NCI-H748 (cell line): ENCODE results near the gene SERGEF.

ENCODE experiments used
- DNase-seq: peaks from one replicate; lab custom pipeline; 2025; ENCODE audit not compliant: unreplicated experiment; lab: John Stamatoyannopoulos, UW

Gene SERGEF

DNA sequence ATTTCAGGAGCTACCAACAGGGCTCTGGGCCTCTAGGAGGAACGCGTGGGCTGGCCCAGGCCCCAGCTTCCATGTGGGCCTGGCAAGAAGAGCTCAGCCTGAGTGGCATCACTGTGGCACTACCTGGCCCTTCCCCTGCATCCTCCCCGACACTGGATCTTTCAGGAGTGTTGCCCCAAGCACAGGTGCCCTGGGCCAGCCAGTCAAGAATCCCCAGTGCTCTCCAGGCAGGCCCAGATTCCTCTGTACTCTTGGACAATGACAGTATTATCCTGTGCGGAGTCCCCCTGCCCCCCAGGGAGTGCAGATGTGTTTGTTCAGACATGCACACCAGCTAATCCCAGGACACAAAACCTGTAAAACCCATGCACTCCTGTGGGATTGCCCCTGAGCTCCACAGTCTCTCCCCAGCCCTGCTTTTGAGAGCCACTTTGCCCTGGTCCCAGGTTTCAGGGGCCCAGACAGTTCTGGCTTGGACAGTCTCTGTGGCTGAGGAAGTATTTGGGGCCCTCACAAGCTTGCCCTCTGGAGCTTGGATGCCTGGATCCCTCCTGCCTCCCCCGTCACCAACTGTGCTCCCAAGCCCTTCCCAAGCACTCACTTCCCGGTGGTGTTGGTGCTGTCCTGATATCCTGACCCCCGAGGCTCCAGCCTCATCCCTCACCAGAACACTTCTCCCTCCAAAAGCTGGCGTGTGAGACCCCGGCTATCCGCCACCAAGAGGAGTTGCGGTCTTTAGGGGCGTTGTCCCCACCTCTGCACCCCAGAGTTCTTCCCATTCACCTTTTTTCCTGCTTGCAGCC, 238.4 kb downstream of the SERGEF start:
- no peak for DNase-seq

- DNase-seq = no peak
Observed at GRCh38 chr11:17773674-17774073, 239.2 kb downstream of the SERGEF start.

DNA sequence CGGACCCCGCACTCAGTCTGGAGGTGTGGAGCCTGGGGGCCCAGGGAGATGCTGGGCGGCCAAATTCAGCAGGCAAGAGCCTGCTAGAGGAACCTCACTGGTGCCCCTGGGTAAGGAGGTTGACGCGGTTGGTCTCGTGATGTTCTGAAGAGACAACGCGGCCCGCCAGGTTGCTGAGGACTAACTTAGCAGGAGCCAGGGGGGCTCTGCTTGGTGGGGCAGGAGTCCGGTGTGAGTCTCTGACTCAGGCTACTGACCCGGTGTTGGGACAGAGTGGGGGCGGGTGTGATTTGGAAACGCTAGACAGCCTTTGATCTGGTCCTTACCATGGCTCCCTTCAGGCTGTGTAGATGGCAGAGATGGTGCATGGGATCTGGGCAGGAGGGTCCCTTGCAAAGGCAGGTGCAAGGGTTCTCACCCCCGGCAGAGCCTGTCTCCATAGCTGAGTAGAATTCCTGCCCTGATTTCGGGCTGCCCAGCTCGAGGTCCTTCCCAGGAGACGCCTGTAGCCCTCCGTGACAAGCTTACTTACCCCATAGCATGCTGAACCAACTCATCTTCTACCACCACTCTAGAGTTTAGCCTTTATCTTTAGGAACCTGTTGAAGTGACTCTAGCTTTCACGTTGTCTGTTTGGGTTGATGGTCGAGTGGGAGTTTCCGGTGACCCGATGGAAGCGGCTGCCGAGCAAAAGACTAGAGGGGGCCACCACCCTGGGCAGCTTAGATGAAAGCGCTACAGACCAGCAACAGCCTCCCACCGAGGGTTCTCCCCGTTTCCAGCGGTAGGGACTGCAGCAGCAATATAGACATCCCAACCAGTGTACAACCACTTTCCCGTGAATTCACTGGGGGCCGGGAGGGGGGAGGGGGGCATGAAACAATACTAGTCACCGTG, 239.9 kb downstream of the SERGEF start:
- DNase-seq = no peak

DNA sequence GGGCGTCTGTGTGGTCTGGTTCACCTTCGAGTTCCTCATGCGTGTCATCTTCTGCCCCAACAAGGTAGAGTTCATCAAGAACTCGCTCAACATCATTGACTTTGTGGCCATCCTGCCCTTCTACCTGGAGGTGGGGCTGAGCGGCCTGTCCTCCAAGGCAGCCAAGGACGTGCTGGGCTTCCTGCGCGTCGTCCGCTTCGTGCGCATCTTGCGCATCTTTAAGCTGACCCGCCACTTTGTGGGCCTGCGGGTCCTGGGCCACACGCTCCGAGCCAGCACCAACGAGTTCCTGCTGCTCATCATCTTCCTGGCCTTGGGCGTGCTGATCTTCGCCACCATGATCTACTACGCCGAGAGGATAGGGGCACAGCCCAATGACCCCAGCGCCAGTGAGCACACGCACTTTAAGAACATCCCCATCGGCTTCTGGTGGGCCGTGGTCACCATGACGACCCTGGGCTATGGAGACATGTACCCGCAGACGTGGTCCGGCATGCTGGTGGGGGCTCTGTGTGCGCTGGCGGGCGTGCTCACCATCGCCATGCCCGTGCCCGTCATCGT, 240.9 kb downstream of the SERGEF start:
- no peak for DNase-seq

GRCh38 chr11:17771415-17771814, 241.4 kb downstream of the SERGEF start:
- DNase-seq = no peak

- DNase-seq = no peak
Observed at GRCh38 chr11:17770917-17771316, 241.9 kb downstream of the SERGEF start.

DNA sequence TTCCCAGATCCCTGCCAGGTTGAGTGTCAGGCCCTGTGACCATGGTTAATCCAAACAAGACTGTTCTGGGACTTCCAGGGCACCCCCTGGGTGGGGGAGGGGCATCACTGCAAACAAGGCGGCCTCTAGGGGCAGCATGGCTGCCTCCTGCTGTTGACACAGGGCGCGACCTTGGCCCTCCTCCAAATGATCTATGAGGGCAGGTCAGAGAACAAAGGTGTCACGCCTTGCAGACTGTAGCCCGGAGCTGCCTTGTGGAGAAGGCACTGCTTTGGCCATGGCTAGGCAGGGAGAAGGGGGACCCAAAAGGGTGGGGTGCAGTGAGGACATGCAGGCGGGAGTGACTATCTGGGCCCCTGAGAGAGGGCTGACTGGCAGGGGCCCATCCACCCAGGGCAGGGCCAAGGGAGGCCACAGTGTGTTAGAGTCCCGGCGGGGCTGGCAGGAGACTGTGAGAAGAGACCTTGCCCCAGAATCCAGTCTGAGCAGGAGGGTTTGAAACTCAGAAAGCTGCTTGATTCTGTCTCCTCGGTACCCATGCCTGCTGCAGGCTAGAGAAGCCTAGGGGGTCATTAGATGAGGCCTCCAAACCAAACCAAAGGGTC, 242.7 kb downstream of the SERGEF start:
- peak; percentile 45 for DNase-seq

DNA sequence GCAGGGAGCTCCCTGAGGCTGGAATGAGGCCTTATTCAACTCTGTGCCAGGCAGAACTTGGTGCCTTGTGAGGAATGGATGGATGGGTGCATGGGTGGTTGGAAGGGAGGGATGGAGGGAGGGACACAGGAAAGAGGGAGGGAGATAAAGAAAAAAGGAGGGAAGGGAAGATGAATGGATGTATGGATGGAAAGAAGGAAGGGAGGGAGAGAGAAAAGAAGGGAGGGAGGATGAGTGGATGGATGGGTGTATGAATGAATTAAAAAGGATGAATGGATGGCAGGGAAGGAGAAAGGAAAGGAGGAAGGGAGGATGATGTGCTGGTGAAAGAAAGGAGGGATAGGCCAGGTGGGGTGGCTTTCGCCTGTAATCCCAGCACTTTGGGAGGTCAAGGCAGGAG, 243.6 kb downstream of the SERGEF start:
- DNase-seq = no peak

GRCh38 chr11:17768547-17768946, 244.3 kb downstream of the SERGEF start:
- DNase-seq = no peak

DNA sequence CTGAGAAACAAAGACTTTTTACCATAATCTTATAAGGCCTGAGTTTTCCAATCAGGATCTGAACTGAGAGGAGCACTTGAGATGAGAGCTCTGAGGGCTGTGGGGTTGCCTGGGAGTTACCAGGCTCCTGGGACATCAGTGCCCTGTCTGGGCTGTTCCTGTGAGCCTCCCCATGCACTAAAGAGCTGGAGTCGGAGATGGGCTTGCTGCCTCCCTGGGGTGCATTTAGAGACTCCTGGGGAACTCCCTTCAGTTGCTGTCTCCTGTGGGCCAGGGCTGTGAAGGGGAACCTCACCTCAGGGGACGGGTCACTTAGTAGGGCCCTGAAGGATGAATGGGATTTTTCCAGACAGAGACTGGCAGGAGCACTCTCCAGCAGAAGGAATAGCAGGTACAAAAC, 244.9 kb downstream of the SERGEF start:
- no peak for DNase-seq

- no peak for DNase-seq
Observed at GRCh38 chr11:17767301-17767885, 245.5 kb downstream of the SERGEF start.

- DNase-seq = no peak
Observed at GRCh38 chr11:17766590-17766989, 246.3 kb downstream of the SERGEF start.

- no peak for DNase-seq
Observed at GRCh38 chr11:17766073-17766359, 246.8 kb downstream of the SERGEF start.

GRCh38 chr11:17765356-17766072, 247.3 kb downstream of the SERGEF start:
- peak; percentile 49 for DNase-seq

GRCh38 chr11:17764446-17765218, 248.2 kb downstream of the SERGEF start:
- peak; percentile 42 for DNase-seq

DNA sequence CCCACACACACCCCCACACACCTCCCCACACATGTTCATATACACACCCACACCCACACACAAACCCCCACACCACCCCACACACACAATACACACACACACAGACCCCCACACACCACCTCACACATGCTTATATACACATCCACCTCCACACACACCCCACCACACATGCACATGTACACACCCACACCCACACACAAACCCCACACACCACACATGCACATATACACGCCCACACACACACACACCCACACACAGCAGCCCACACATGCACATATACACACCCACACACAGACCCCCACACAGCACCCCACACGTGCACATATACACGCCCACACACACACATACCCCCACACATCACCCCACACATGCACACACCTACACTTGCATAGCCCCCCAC, 249.1 kb downstream of the SERGEF start:
- DNase-seq = no peak

DNA sequence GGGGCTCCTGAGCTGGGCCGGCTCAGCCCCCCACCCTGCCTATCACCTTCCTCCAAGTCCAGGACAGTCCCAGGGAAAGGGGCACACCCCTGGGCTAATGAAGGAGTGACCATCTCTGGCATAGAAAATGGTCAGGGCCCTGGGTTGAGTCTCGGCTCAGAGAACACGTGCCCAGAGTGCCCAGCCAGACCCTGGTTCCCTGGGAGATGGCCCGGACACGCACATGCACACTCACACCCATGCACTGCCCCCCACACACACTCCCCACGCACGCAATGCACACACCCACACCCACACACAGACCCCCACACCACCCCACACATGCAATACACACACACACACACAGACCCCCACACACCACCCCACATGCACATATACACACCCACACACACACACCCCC, 249.6 kb downstream of the SERGEF start:
- no peak for DNase-seq

GRCh38 chr11:17762309-17762974, 250.4 kb downstream of the SERGEF start:
- DNase-seq = no peak
